Caco-2 (cell line): Measurements from ENCODE around the gene FOXRED1. TPM values are rescaled to one million over a fixed set of nuclear protein-coding genes. Genes with fewer than 3 reads are reported as not detected.

Experiments used
- BruUV-seq: library from RNA; stranded (reverse); fragments of 400-500 nt; replicated peaks from 2 replicates; lab custom pipeline; 2021; lab: Mats Ljungman, UMichigan
- CTCF ChIA-PET: fragments of 300-600 bp; sonication (Branson Sonifier 250); formaldehyde crosslinking; loops from one replicate; lab custom pipeline; 2022; ENCODE audit warnings: antibody characterized with exemption; lab: Charles Lee
- POLR2A ChIA-PET: fragments of 300-600 bp; sonication (Branson Sonifier 250); formaldehyde crosslinking; loops from one replicate; lab custom pipeline; 2022; ENCODE audit warnings: antibody characterized with exemption; lab: Charles Lee
- DNase-seq, 2 experiments: peaks; one replicate each; pipeline versions ENCODE4 v3.0.0 to v3.0.0-alpha.2; 2020 to 2022
- H3K27me3 ChIP-seq: replicated peaks from 2 replicates; pipeline ENCODE4 v1.6.0; 2011; ENCODE audit warnings: low read length; ENCODE audit not compliant: control insufficient read depth, insufficient read depth
- H3K36me3 ChIP-seq: 2 replicates; pipeline ENCODE4 v1.5.1; 2011; ENCODE audit warnings: low read length; ENCODE audit not compliant: control insufficient read depth, insufficient read depth
- H3K4me1 ChIP-seq: fragments of 250-450 bp; sonication (Bioruptor Pico); 2 replicates; pipeline ENCODE4 v1.5.1; 2020; ENCODE audit warnings: mild to moderate bottlenecking
- H3K4me3 ChIP-seq: 2 replicates; pipeline ENCODE4 v1.5.1; 2011; ENCODE audit warnings: low read depth, mild to moderate bottlenecking, control low read depth, low read length
- H3K9me3 ChIP-seq: fragments of 250-450 bp; sonication (Bioruptor Pico); 2 replicates; pipeline ENCODE4 v1.5.1; 2020; ENCODE audit warnings: mild to moderate bottlenecking, moderate library complexity
- H3K27ac Mint-ChIP-seq: one replicate; pipeline ENCODE4 v1.8.0; 2022; ENCODE audit warnings: mixed read lengths; ENCODE audit not compliant: unreplicated experiment
- H3K27me3 Mint-ChIP-seq: one replicate; pipeline ENCODE4 v1.8.0; 2022; ENCODE audit warnings: mixed read lengths; ENCODE audit not compliant: insufficient read depth, unreplicated experiment
- H3K36me3 Mint-ChIP-seq: one replicate; pipeline ENCODE4 v1.8.0; 2022; ENCODE audit warnings: mild to moderate bottlenecking, mixed read lengths; ENCODE audit not compliant: insufficient read depth, unreplicated experiment
- H3K4me1 Mint-ChIP-seq: one replicate; pipeline ENCODE4 v1.8.0; 2022; ENCODE audit warnings: low read depth, mixed read lengths; ENCODE audit not compliant: unreplicated experiment
- H3K4me3 Mint-ChIP-seq: one replicate; pipeline ENCODE4 v1.8.0; 2022; ENCODE audit warnings: mild to moderate bottlenecking, moderate library complexity, mixed read lengths; ENCODE audit not compliant: unreplicated experiment
- H3K9me3 Mint-ChIP-seq: one replicate; pipeline ENCODE4 v1.8.0; 2022; ENCODE audit warnings: mixed read lengths; ENCODE audit not compliant: unreplicated experiment
- CTCF ChIP-seq, 2 experiments: fragments of 200-600 bp in 1 of 2; IDR thresholded peaks; 1 replicate in 1 of 2; 2 replicates in 1 of 2; pipeline versions ENCODE4 v1.5.1 to v1.8.0; 2011 to 2022; ENCODE audit warnings: antibody characterized with exemption in 1 of 2, control low read depth in 1 of 2, inconsistent platforms in 1 of 2, low read depth in 1 of 2, low read length in 1 of 2, mild to moderate bottlenecking in 1 of 2, moderate library complexity in 1 of 2; ENCODE audit not compliant: insufficient read depth in 1 of 2, severe bottlenecking in 1 of 2, unreplicated experiment in 1 of 2
- intact Hi-C: fragments of 100-400 bp; cut with micrococcal nuclease; formaldehyde crosslinking; loops from one replicate; pipeline ENCODE4 v1.10.0; 2022; ENCODE audit not compliant: unreplicated experiment
- total RNA-seq: library from RNA; stranded (reverse); gene quantifications from 2 replicates; pipeline ENCODE4 v1.2.3, GENCODE V29; 2022

Gene FOXRED1
- total RNA-seq, 1 experiment from 2014 or later = 91.7 TPM

GRCh38 chr11:126277322-126277721 is 8.4 kb downstream of the FOXRED1 start:
- Histone ChIP-seq H3K27me3 (no peaks in the 10 kb centered on the region), H3K36me3 (peaks cover 11% of the 10 kb centered on the region), H3K9me3 (no peaks in the 10 kb centered on the region), H3K4me3 (no peak overlapping the region), H3K4me1 (peaks cover 7% of the 10 kb centered on the region)
- Mint-ChIP-seq H3K4me1 (peaks cover 11% of the 10 kb centered on the region), H3K27ac (no peak overlapping the region), H3K27me3 (no peaks in the 10 kb centered on the region), H3K9me3 (no peaks in the 10 kb centered on the region), H3K36me3 (peaks cover 46% of the 10 kb centered on the region), H3K4me3 (no peak overlapping the region)
- POLR2A ChIA-PET = no interaction called here
- DNase-seq = no peak
- intact Hi-C loops = no loop called here
- CTCF ChIA-PET = no interaction called here
- TF ChIP-seq CTCF (IDR thresholded peaks at IDR 0.05; ENCODE audit: insufficient read depth in 1 of 2, low read depth in 1 of 2, low read length in 1 of 2, severe bottlenecking in 1 of 2, unreplicated experiment in 1 of 2) = no peak
- no TSS peak for BruUV-seq

- Histone ChIP-seq H3K27me3 (no peaks in the 10 kb centered on the region), H3K36me3 (peaks cover 11% of the 10 kb centered on the region), H3K9me3 (no peaks in the 10 kb centered on the region), H3K4me1 (peaks cover 7% of the 10 kb centered on the region), H3K4me3 (no peak overlapping the region)
- H3K36me3 Mint-ChIP-seq = peaks cover 46% of the 10 kb centered on the region
- no peaks in the 10 kb centered on the region for H3K27me3 Mint-ChIP-seq
- ChIA-PET POLR2A (no interaction called here), CTCF (no interaction called here)
- intact Hi-C loops = no loop called here
- H3K9me3 Mint-ChIP-seq = no peaks in the 10 kb centered on the region
- no peak overlapping the region for H3K27ac Mint-ChIP-seq
- H3K4me3 Mint-ChIP-seq = no peak overlapping the region
- TF ChIP-seq CTCF (IDR thresholded peaks at IDR 0.05; ENCODE audit: insufficient read depth in 1 of 2, low read depth in 1 of 2, low read length in 1 of 2, severe bottlenecking in 1 of 2, unreplicated experiment in 1 of 2) = no peak
- DNase-seq = no peak
- H3K4me1 Mint-ChIP-seq = peaks cover 11% of the 10 kb centered on the region
- no TSS peak for BruUV-seq
Measured at GRCh38 chr11:126277780-126278179, 8.8 kb downstream of the FOXRED1 start.

GRCh38 chr11:126279191-126279590 is 10.2 kb downstream of the FOXRED1 start:
- H3K4me1 ChIP-seq = peaks cover 7% of the 10 kb centered on the region
- Mint-ChIP-seq H3K4me3 (no peak overlapping the region), H3K4me1 (peaks cover 11% of the 10 kb centered on the region), H3K27ac (no peak overlapping the region), H3K36me3 (peaks cover 38% of the 10 kb centered on the region), H3K9me3 (no peaks in the 10 kb centered on the region), H3K27me3 (no peaks in the 10 kb centered on the region)
- DNase-seq = no peak
- no peaks in the 10 kb centered on the region for H3K9me3 ChIP-seq
- POLR2A ChIA-PET = no interaction called here
- CTCF ChIA-PET = interaction anchor here (0.6 kb wide), 1 partner anchor 828 kb away, joined by 3 read pairs; no protein-coding TSS in a partner anchor
- TF ChIP-seq CTCF (IDR thresholded peaks at IDR 0.05; ENCODE audit: insufficient read depth in 1 of 2, low read depth in 1 of 2, low read length in 1 of 2, severe bottlenecking in 1 of 2, unreplicated experiment in 1 of 2) = no peak
- H3K36me3 ChIP-seq = peaks cover 7% of the 10 kb centered on the region; the same call in 1 of the 2 replicates
- H3K27me3 ChIP-seq = no peaks in the 10 kb centered on the region
- intact Hi-C loops = no loop called here
- BruUV-seq = no TSS peak
- no peak overlapping the region for H3K4me3 ChIP-seq
